Neuronal stem cell (in vitro differentiated cells): ENCODE measurements around the gene PXN. TPM values are rescaled to one million over a fixed set of nuclear protein-coding genes. Genes with fewer than 3 reads are reported as not detected.

Source experiments
- DNase-seq: peaks from one replicate; pipeline ENCODE4 v3.0.0-alpha.2; 2013; ENCODE audit warnings: low spot score
- H2AFZ ChIP-seq: one replicate; pipeline ENCODE4 v1.6.1; 2013; ENCODE audit warnings: mild to moderate bottlenecking, low read length, inconsistent platforms
- H2AK5ac ChIP-seq: 2 replicates; pipeline ENCODE4 v1.6.1; 2013; ENCODE audit warnings: low read depth, mild to moderate bottlenecking, inconsistent platforms, low read length, moderate library complexity, mixed read lengths
- H2BK120ac ChIP-seq: 2 replicates; pipeline ENCODE4 v1.6.1; 2013; ENCODE audit warnings: low read depth, mild to moderate bottlenecking, inconsistent platforms, low read length, moderate library complexity, mixed read lengths
- H2BK12ac ChIP-seq: one replicate; pipeline ENCODE4 v1.6.1; 2013; ENCODE audit warnings: low read length, inconsistent platforms
- H2BK15ac ChIP-seq: 2 replicates; pipeline ENCODE4 v1.6.1; 2013; ENCODE audit warnings: mild to moderate bottlenecking, low read length, inconsistent platforms, mixed read lengths
- H2BK5ac ChIP-seq: one replicate; pipeline ENCODE4 v1.6.1; 2013; ENCODE audit warnings: inconsistent platforms, mild to moderate bottlenecking, low read length, moderate library complexity
- H3K14ac ChIP-seq: one replicate; pipeline ENCODE4 v1.6.1; 2013; ENCODE audit warnings: low read length, inconsistent platforms
- H3K18ac ChIP-seq: 2 replicates; pipeline ENCODE4 v1.6.1; 2013; ENCODE audit warnings: low read length, inconsistent platforms
- H3K23ac ChIP-seq: 2 replicates; pipeline ENCODE4 v1.6.1; 2013; ENCODE audit warnings: low read depth, mild to moderate bottlenecking, mixed read lengths, low read length, inconsistent platforms; ENCODE audit not compliant: poor library complexity
- H3K27ac ChIP-seq: replicated peaks from 3 replicates; pipeline ENCODE4 v1.5.1; 2013; ENCODE audit warnings: low read length, inconsistent platforms
- H3K27me3 ChIP-seq, 3 experiments: 2 replicates each; pipeline ENCODE4 v1.6.1; 2013; ENCODE audit warnings: low read length in 3 of 3, mild to moderate bottlenecking in 2 of 3, inconsistent platforms in 1 of 3, low read depth in 1 of 3, mixed read lengths in 1 of 3, moderate library complexity in 1 of 3; ENCODE audit not compliant: control insufficient read depth in 3 of 3, insufficient read depth in 3 of 3
- H3K36me3 ChIP-seq, 2 donors: replicated peaks in 1 of 2; 2 replicates each; pipeline ENCODE4 v1.6.1; 2013; ENCODE audit warnings: low read length in 2 of 2; ENCODE audit not compliant: control insufficient read depth in 2 of 2, insufficient read depth in 2 of 2
- H3K4ac ChIP-seq: 2 replicates; pipeline ENCODE4 v1.6.1; 2013; ENCODE audit warnings: inconsistent platforms, mild to moderate bottlenecking, low read length, moderate library complexity
- H3K4me1 ChIP-seq, 2 donors: 1 replicate in 1 of 2; 2 replicates in 1 of 2; pipeline ENCODE4 v1.6.1; 2013; ENCODE audit warnings: low read length in 2 of 2, low read depth in 1 of 2; ENCODE audit not compliant: control insufficient read depth in 2 of 2, insufficient read depth in 1 of 2
- H3K4me2 ChIP-seq: one replicate; pipeline ENCODE4 v1.6.1; 2013; ENCODE audit warnings: mild to moderate bottlenecking, low read length, inconsistent platforms; ENCODE audit not compliant: insufficient read depth, poor library complexity, severe bottlenecking
- H3K4me3 ChIP-seq, 2 donors: 2 replicates each; pipeline ENCODE4 v1.5.1; 2013; ENCODE audit warnings: low read length in 2 of 2, mild to moderate bottlenecking in 2 of 2, inconsistent platforms in 1 of 2, moderate library complexity in 1 of 2
- H3K79me1 ChIP-seq: one replicate; pipeline ENCODE4 v1.6.1; 2013; ENCODE audit warnings: low read depth, mild to moderate bottlenecking, inconsistent platforms, low read length, moderate library complexity
- H3K9ac ChIP-seq: one replicate; pipeline ENCODE4 v1.6.1; 2013; ENCODE audit warnings: mild to moderate bottlenecking, low read depth, low read length, inconsistent platforms; ENCODE audit not compliant: poor library complexity
- H3K9me3 ChIP-seq, 2 donors: replicated peaks in 1 of 2; 2 replicates each; pipeline versions ENCODE3 to v1.6.1; 2013; ENCODE audit warnings: low read length in 2 of 2, mild to moderate bottlenecking in 2 of 2, inconsistent platforms in 1 of 2, low read depth in 1 of 2, mixed read lengths in 1 of 2, moderate library complexity in 1 of 2; ENCODE audit not compliant: control insufficient read depth in 2 of 2, insufficient read depth in 1 of 2
- H4K8ac ChIP-seq: one replicate; pipeline ENCODE4 v1.6.1; 2013; ENCODE audit warnings: low read depth, mild to moderate bottlenecking, inconsistent platforms, low read length, moderate library complexity
- H4K91ac ChIP-seq: one replicate; pipeline ENCODE4 v1.6.1; 2013; ENCODE audit warnings: low read length, low read depth, mild to moderate bottlenecking, inconsistent platforms; ENCODE audit not compliant: poor library complexity
- WGBS, 2 donors: extraction: QIAGEN DNeasy Blood & Tissue Kit; methylation state at CpG; one replicate each; pipeline ENCODE4 v1.1.7; 2013; ENCODE audit warnings: missing lambda C conversion rate in 2 of 2, mixed read lengths in 1 of 2; ENCODE audit not compliant: insufficient read length in 2 of 2, insufficient replicate concordance in 1 of 2; ENCODE audit errors: extremely low coverage in 2 of 2; 5-methylcytosine and 5-hydroxymethylcytosine counted together
- small RNA-seq: library from polyadenylated mRNA; stranded (forward); fragments of <200 nt; extraction: miRNeasy Mini kit (QIAGEN cat#:217004); gene quantifications from one replicate; pipeline ENCODE3, GENCODE V24; 2013; ENCODE audit not compliant: insufficient read depth

The PXN gene

DNA sequence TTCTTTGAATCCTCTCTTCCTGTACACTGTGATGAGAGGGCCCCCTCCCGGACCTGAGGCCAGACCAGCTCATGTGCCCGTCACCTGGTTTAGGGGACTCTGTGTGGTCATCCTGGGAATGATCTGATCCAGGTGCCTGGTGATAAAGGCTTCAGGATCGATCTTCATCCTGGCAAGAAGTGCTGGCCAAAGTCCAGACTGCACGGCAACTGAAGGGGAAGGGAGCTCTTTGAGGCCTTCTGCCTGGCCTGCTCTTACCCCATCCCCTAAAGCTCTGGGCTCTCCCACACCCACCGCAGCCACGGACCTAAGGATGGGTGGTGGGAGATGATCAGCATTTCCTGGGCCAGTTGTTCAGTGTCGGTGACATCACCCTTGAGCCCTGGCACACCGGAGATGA lies 102.8 kb downstream of the PXN start:
- Histone ChIP-seq H3K9ac (peak overlapping the region; percentile 10), H3K36me3 (peaks cover 64 to 86% of the 10 kb centered on the region in 2 donors), H3K79me1 (no peaks in the 10 kb centered on the region), H2AFZ (no peak overlapping the region), H2BK120ac (no peak overlapping the region), H3K4ac (no peak overlapping the region), H4K8ac (no peak overlapping the region), H3K27me3 (no peaks in the 10 kb centered on the region), H2BK15ac (no peak overlapping the region), H3K14ac (no peak overlapping the region), H3K4me2 (no peak overlapping the region), H2AK5ac (no peak overlapping the region), H3K4me1 (no peaks in the 10 kb centered on the region), H3K4me3 (no peak overlapping the region), H2BK12ac (no peak overlapping the region), H3K23ac (peak overlapping the region; percentile 9), H4K91ac (no peak overlapping the region), H3K18ac (no peak overlapping the region), H3K27ac (no peak overlapping the region), H3K9me3 (no peaks in the 10 kb centered on the region), H2BK5ac (no peak overlapping the region)
- no CpG with 5 or more reads among the region's 8 CpGs for WGBS, 2 donors
- DNase-seq: no peak

DNA sequence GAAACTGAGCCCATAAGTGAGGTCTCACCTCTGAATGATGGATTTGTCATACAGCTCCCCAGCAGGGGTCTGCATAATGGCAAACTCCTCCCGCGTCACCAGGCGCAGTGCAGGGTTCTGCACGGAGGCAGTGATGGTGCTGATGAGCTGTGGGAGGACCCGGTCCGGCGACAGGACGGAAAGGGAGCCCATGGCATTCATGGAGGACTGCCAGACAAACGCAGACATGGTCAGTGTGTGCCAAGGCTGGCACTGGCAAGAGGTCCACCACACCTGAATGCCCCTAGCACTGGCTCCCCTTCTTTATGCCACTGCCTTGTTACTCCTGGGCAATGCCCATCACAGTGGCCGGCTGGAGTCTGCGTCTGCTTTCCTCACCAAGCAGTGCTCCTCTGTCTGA lies 103.7 kb downstream of the PXN start:
- Histone ChIP-seq H3K4ac (no peak overlapping the region), H2BK120ac (no peak overlapping the region), H3K79me1 (no peaks in the 10 kb centered on the region), H2BK12ac (no peak overlapping the region), H3K4me1 (no peaks in the 10 kb centered on the region), H3K36me3 (peaks cover 68 to 87% of the 10 kb centered on the region in 2 donors), H3K9ac (no peak overlapping the region), H3K14ac (no peak overlapping the region), H2BK5ac (no peak overlapping the region), H3K27me3 (no peaks in the 10 kb centered on the region), H3K9me3 (no peaks in the 10 kb centered on the region), H2BK15ac (no peak overlapping the region), H3K18ac (no peak overlapping the region), H3K27ac (no peak overlapping the region), H3K4me3 (no peak overlapping the region), H2AK5ac (no peak overlapping the region), H4K8ac (no peak overlapping the region), H4K91ac (no peak overlapping the region), H3K4me2 (no peak overlapping the region), H2AFZ (no peak overlapping the region), H3K23ac (peak overlapping the region; percentile 76)
- WGBS, 2 donors: no CpG with 5 or more reads among the region's 11 CpGs
- DNase-seq: no peak

Small RNA genes lying within 50 kb of the gene (small RNA-seq; reads per million reads assigned to genes)
- gene RNU4-1 (3,931 reads per million, percentile 99 among the genes with 10 or more reads in this experiment), gene RNU4-2 (1,116 reads per million, percentile 99 among the genes with 10 or more reads in this experiment), gene RNU6-1088P (not detected)
